Stimulated activated CD8-positive, alpha-beta memory T cell treated with anti-CD3 and anti-CD28 coated beads, Interleukin-12 subunit alpha, Interleukin-12 subunit beta, amount 100 ng/mL, for 24 hours (primary cell): Measurements from ENCODE around the gene ERP29.
"Not testable (repeated sequence)": the region's sequence is repeated elsewhere in the genome, so short reads cannot be mapped to it uniquely, and the experiment has no call there.

Experiments used
- DNase-seq: peaks from one replicate; pipeline ENCODE4 v3.0.0-alpha.2; 2020; ENCODE audit errors: extremely low read depth

Gene ERP29

GRCh38 chr12:112012775-112013600, at the start of gene ERP29, which contains the start of gene TMEM116:
ERP29 (plus strand) TSS chr12:112013426; CDS start chr12:112013466, 40 bp downstream.
TMEM116 (minus strand) TSS chr12:112013165; CDS start chr12:112005270, 7,895 bp downstream.
- peak; percentile 99 for DNase-seq

GRCh38 chr12:111964935-111965334, 48.3 kb upstream of the ERP29 start:
- DNase-seq = no peak

GRCh38 chr12:111971800-111972199, 41.4 kb upstream of the ERP29 start:
- DNase-seq = no peak

- DNase-seq = no peak
Measured at GRCh38 chr12:111975161-111975931, 37.9 kb upstream of the ERP29 start.

GRCh38 chr12:111976291-111976690, 36.9 kb upstream of the ERP29 start:
- DNase-seq = no peak

- no peak for DNase-seq
Measured at GRCh38 chr12:111976860-111977259, 36.4 kb upstream of the ERP29 start.

GRCh38 chr12:111978545-111978944, 34.7 kb upstream of the ERP29 start:
- DNase-seq = no peak

- no peak for DNase-seq
Measured at GRCh38 chr12:111980598-111980997, 32.6 kb upstream of the ERP29 start.

GRCh38 chr12:111981987-111982386, 31.2 kb upstream of the ERP29 start:
- no peak for DNase-seq

GRCh38 chr12:111984820-111985219, 28.4 kb upstream of the ERP29 start:
- DNase-seq = no peak

GRCh38 chr12:111991535-111991934, 21.7 kb upstream of the ERP29 start:
- DNase-seq = no peak

- DNase-seq = no peak
Measured at GRCh38 chr12:111991946-111992345, 21.3 kb upstream of the ERP29 start.

GRCh38 chr12:111992464-111992863, 20.8 kb upstream of the ERP29 start:
- DNase-seq = no peak

- DNase-seq = no peak
Measured at GRCh38 chr12:111993292-111994150, 19.7 kb upstream of the ERP29 start.

- DNase-seq = not testable (repeated sequence)
Measured at GRCh38 chr12:111994211-111995111, 18.8 kb upstream of the ERP29 start.

- DNase-seq = no peak
Measured at GRCh38 chr12:111995782-111996480, 17.3 kb upstream of the ERP29 start.

- DNase-seq = no peak
Measured at GRCh38 chr12:111997300-111997699, 15.9 kb upstream of the ERP29 start.

GRCh38 chr12:111998015-111998414, 15.2 kb upstream of the ERP29 start:
- no peak for DNase-seq

GRCh38 chr12:111999129-111999528, 14.1 kb upstream of the ERP29 start:
- DNase-seq = not testable (repeated sequence)

GRCh38 chr12:112000820-112001219, 12.4 kb upstream of the ERP29 start:
- DNase-seq = no peak
